ENCODE results near the gene PREB.

DNA sequence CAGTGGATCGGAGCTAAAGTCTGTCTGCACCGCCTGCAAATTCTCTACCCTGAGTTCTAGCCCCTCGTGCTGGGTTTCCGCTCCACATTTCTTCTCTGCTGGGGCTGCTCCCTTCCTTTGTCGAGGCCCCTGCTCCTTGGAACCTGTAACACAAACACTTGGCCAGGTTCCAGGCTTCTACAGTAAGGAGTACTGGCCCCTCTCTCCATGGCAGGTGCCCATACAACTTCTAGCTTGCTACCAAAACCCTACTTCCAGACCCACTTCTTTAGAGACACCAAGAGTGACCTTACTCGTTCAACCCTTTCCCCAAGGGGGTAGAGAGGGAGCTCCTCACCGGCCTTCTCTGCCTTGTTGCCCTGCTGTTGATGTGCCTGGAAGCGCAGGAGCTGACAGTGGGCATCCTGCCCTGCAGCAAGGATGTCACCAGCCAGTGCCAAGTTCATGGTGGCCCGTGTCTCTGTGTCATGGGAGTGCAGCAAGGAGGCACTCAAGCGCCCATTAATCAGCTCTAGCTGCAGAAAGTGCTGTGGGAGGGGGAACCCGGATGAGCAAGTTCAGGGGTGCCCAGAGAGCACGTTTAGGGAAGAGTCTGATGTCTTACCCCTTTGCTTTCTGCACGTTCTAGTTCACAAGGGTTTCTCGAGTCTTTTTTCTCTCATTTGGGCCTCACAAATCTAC, 1.1 kb downstream of the PREB start:
- no peak for TF ChIP-seq POLR2A (IDR thresholded peaks at IDR 0.05; ENCODE audit: low read depth)
- TF ChIP-seq, protein P1, sequence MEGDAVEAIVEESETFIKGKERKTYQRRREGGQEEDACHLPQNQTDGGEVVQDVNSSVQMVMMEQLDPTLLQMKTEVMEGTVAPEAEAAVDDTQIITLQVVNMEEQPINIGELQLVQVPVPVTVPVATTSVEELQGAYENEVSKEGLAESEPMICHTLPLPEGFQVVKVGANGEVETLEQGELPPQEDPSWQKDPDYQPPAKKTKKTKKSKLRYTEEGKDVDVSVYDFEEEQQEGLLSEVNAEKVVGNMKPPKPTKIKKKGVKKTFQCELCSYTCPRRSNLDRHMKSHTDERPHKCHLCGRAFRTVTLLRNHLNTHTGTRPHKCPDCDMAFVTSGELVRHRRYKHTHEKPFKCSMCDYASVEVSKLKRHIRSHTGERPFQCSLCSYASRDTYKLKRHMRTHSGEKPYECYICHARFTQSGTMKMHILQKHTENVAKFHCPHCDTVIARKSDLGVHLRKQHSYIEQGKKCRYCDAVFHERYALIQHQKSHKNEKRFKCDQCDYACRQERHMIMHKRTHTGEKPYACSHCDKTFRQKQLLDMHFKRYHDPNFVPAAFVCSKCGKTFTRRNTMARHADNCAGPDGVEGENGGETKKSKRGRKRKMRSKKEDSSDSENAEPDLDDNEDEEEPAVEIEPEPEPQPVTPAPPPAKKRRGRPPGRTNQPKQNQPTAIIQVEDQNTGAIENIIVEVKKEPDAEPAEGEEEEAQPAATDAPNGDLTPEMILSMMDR (IDR thresholded peaks at IDR 0.05): no peak
- TF ChIP-seq POLR2AphosphoS5 (IDR thresholded peaks at IDR 0.05): no peak
- no peak for TF ChIP-seq EP300 (IDR thresholded peaks at IDR 0.05)

Data from esophagus muscularis mucosa (tissue), 4 donors.